Measurements from ENCODE around the gene CADM4. TPM values are rescaled to one million over a fixed set of nuclear protein-coding genes. Genes with fewer than 3 reads are reported as not detected.

Gene CADM4
- total and polyA plus RNA-seq, 2 of the 8 experiments (the other 6 are each of a cell fraction or from before 2014, with no cell fraction given) = 13.5 to 25.0 TPM

DNA sequence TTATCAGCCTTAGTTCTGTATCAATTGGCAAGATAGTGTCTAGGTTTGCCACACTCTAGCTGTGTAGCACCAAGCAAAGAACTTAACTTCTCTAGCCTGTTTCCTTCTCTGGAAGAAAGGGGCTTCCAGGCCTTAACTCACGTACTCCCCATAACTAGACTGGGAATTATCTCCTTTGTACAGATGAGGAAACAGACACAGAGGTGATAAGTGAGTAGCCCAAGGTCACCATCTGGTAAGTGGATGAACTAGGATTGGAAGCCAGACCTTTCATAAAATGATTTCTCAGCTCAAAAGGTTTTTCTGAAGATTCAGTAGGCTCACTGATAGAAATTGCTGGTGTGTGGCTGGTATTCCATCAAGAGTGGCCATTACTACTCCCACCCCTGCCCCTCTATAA lies 23.3 kb downstream of the CADM4 start (continued):
- TF ChIP-seq, protein P1, sequence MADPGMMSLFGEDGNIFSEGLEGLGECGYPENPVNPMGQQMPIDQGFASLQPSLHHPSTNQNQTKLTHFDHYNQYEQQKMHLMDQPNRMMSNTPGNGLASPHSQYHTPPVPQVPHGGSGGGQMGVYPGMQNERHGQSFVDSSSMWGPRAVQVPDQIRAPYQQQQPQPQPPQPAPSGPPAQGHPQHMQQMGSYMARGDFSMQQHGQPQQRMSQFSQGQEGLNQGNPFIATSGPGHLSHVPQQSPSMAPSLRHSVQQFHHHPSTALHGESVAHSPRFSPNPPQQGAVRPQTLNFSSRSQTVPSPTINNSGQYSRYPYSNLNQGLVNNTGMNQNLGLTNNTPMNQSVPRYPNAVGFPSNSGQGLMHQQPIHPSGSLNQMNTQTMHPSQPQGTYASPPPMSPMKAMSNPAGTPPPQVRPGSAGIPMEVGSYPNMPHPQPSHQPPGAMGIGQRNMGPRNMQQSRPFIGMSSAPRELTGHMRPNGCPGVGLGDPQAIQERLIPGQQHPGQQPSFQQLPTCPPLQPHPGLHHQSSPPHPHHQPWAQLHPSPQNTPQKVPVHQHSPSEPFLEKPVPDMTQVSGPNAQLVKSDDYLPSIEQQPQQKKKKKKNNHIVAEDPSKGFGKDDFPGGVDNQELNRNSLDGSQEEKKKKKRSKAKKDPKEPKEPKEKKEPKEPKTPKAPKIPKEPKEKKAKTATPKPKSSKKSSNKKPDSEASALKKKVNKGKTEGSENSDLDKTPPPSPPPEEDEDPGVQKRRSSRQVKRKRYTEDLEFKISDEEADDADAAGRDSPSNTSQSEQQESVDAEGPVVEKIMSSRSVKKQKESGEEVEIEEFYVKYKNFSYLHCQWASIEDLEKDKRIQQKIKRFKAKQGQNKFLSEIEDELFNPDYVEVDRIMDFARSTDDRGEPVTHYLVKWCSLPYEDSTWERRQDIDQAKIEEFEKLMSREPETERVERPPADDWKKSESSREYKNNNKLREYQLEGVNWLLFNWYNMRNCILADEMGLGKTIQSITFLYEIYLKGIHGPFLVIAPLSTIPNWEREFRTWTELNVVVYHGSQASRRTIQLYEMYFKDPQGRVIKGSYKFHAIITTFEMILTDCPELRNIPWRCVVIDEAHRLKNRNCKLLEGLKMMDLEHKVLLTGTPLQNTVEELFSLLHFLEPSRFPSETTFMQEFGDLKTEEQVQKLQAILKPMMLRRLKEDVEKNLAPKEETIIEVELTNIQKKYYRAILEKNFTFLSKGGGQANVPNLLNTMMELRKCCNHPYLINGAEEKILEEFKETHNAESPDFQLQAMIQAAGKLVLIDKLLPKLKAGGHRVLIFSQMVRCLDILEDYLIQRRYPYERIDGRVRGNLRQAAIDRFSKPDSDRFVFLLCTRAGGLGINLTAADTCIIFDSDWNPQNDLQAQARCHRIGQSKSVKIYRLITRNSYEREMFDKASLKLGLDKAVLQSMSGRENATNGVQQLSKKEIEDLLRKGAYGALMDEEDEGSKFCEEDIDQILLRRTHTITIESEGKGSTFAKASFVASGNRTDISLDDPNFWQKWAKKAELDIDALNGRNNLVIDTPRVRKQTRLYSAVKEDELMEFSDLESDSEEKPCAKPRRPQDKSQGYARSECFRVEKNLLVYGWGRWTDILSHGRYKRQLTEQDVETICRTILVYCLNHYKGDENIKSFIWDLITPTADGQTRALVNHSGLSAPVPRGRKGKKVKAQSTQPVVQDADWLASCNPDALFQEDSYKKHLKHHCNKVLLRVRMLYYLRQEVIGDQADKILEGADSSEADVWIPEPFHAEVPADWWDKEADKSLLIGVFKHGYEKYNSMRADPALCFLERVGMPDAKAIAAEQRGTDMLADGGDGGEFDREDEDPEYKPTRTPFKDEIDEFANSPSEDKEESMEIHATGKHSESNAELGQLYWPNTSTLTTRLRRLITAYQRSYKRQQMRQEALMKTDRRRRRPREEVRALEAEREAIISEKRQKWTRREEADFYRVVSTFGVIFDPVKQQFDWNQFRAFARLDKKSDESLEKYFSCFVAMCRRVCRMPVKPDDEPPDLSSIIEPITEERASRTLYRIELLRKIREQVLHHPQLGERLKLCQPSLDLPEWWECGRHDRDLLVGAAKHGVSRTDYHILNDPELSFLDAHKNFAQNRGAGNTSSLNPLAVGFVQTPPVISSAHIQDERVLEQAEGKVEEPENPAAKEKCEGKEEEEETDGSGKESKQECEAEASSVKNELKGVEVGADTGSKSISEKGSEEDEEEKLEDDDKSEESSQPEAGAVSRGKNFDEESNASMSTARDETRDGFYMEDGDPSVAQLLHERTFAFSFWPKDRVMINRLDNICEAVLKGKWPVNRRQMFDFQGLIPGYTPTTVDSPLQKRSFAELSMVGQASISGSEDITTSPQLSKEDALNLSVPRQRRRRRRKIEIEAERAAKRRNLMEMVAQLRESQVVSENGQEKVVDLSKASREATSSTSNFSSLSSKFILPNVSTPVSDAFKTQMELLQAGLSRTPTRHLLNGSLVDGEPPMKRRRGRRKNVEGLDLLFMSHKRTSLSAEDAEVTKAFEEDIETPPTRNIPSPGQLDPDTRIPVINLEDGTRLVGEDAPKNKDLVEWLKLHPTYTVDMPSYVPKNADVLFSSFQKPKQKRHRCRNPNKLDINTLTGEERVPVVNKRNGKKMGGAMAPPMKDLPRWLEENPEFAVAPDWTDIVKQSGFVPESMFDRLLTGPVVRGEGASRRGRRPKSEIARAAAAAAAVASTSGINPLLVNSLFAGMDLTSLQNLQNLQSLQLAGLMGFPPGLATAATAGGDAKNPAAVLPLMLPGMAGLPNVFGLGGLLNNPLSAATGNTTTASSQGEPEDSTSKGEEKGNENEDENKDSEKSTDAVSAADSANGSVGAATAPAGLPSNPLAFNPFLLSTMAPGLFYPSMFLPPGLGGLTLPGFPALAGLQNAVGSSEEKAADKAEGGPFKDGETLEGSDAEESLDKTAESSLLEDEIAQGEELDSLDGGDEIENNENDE (IDR thresholded peaks at IDR 0.05; ENCODE audit: insufficient replicate concordance, low read length) = no peak
- TF ChIP-seq BACH1 (IDR thresholded peaks at IDR 0.05; ENCODE audit: low read length) (no peak), YY1 (IDR thresholded peaks at IDR 0.05; ENCODE audit: low read depth, low read length) (no peak), SRF (IDR thresholded peaks at IDR 0.05; ENCODE audit: low read depth, low read length) (no peak), NANOG (IDR thresholded peaks at IDR 0.05; ENCODE audit: insufficient read depth, low read depth, low read length, poor library complexity, severe bottlenecking) (no peak), RFX5 (IDR thresholded peaks at IDR 0.05; ENCODE audit: borderline replicate concordance, low read depth, low read length) (no peak), NRF1 (IDR thresholded peaks at IDR 0.05; ENCODE audit: low read depth, low read length) (no peak), SP1 (IDR thresholded peaks at IDR 0.05; ENCODE audit: low read depth, low read length) (no peak), ZNF274 (IDR thresholded peaks at IDR 0.05; ENCODE audit: borderline replicate concordance, extremely low read depth, low read length) (no peak), BCL11A (IDR thresholded peaks at IDR 0.05; ENCODE audit: low read depth in 2 of 2, low read length in 2 of 2) (no peak), TCF12 (IDR thresholded peaks at IDR 0.05; ENCODE audit: low read depth, low read length) (no peak)
- TF ChIP-seq, protein P2, sequence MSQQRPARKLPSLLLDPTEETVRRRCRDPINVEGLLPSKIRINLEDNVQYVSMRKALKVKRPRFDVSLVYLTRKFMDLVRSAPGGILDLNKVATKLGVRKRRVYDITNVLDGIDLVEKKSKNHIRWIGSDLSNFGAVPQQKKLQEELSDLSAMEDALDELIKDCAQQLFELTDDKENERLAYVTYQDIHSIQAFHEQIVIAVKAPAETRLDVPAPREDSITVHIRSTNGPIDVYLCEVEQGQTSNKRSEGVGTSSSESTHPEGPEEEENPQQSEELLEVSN (IDR thresholded peaks at IDR 0.05) = no peak
